Stimulated activated CD8-positive, alpha-beta memory T cell treated with anti-CD3 and anti-CD28 coated beads, Interleukin-7, amount 100 ng/mL, for 4 hours (primary cell): Measurements from ENCODE around the gene KRT83.

Experiments
- DNase-seq, 2 donors: peaks; one replicate each; pipeline ENCODE4 v3.0.0-alpha.2; 2020; ENCODE audit warnings: low read depth in 2 of 2

Gene KRT83

GRCh38 chr12:52320784-52321400, at the start of gene KRT83:
KRT83 (minus strand) TSS chr12:52321398; CDS start chr12:52321335, 63 bp downstream.
- no peak for DNase-seq

- no peak for DNase-seq
Measured at GRCh38 chr12:52369809-52370208, 48.6 kb upstream of the KRT83 start.

- no peak for DNase-seq
Measured at GRCh38 chr12:52369211-52369610, 48.0 kb upstream of the KRT83 start.

- DNase-seq: no peak
Measured at GRCh38 chr12:52368508-52368907, 47.3 kb upstream of the KRT83 start.

GRCh38 chr12:52367876-52368275, 46.7 kb upstream of the KRT83 start:
- DNase-seq: no peak

GRCh38 chr12:52366738-52367485, 45.7 kb upstream of the KRT83 start, which contains the start of gene KRT85:
KRT85 (minus strand) TSS chr12:52367481; CDS start chr12:52367405, 76 bp downstream.
- DNase-seq: no peak

GRCh38 chr12:52364901-52365489, 43.8 kb upstream of the KRT83 start:
- no peak for DNase-seq

- no peak for DNase-seq
Measured at GRCh38 chr12:52364061-52364460, 42.9 kb upstream of the KRT83 start.

- no peak for DNase-seq
Measured at GRCh38 chr12:52363111-52363679, 42.0 kb upstream of the KRT83 start.

GRCh38 chr12:52362118-52362726, 41.0 kb upstream of the KRT83 start:
- no peak for DNase-seq

- no peak for DNase-seq
Measured at GRCh38 chr12:52361553-52361952, 40.4 kb upstream of the KRT83 start.

GRCh38 chr12:52360663-52361271, 39.6 kb upstream of the KRT83 start:
- DNase-seq: no peak

GRCh38 chr12:52360106-52360662, 39.0 kb upstream of the KRT83 start:
- DNase-seq: no peak

- DNase-seq: no peak
Measured at GRCh38 chr12:52359621-52360061, 38.4 kb upstream of the KRT83 start.

- DNase-seq: no peak
Measured at GRCh38 chr12:52358575-52359350, 37.6 kb upstream of the KRT83 start.

GRCh38 chr12:52356762-52357580, 35.8 kb upstream of the KRT83 start:
- no peak for DNase-seq

GRCh38 chr12:52356031-52356761, 35.0 kb upstream of the KRT83 start:
- no peak for DNase-seq

- DNase-seq: no peak
Measured at GRCh38 chr12:52355176-52355575, 34.0 kb upstream of the KRT83 start.

GRCh38 chr12:52354200-52354599, 33.0 kb upstream of the KRT83 start:
- DNase-seq: no peak
